GM19193 (cell line): ENCODE data around the gene OLA1.

Source experiments
- POLR2A ChIP-seq: IDR thresholded peaks from 4 replicates; pipeline ENCODE4 v1.6.1; 2011; ENCODE audit not compliant: insufficient read depth, insufficient read length; ENCODE audit errors: extremely low read depth

OLA1 gene

GRCh38 chr2:174026122-174026845 lies 222.0 kb downstream of the OLA1 start:
- TF ChIP-seq POLR2A: no peak

- TF ChIP-seq POLR2A: no peak
Observed at GRCh38 chr2:174025271-174026121, 222.8 kb downstream of the OLA1 start.

GRCh38 chr2:174024524-174025270 lies 223.6 kb downstream of the OLA1 start:
- no peak for TF ChIP-seq POLR2A

- no peak for TF ChIP-seq POLR2A
Observed at GRCh38 chr2:174023591-174024523, 224.5 kb downstream of the OLA1 start.
